Measurements from ENCODE around the gene DIPK1A. TPM values are rescaled to one million over a fixed set of nuclear protein-coding genes. Genes with fewer than 3 reads are reported as not detected.

The DIPK1A gene
- total RNA-seq, 1 experiment from 2014 or later, result 1.2 TPM

DNA sequence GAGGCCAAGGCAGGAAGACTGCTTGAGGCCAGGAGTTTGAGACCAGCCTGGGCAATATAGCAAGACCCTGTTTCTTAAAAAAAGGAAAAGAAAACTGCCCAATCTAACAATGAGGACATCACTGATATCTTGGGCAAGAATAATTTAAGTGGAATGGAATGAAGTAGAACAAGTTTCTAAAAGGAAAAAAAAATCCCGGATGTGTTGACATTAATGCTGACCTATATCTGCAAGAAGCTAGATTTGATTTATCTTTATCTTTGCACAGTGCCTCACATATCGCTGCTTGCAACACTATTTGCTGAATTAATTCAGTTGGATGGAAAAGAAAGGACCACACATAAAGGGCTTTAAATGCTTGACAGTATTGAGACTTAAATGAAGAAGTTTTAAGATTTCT is 27.8 kb downstream of the DIPK1A start:
- H3K4me3 ChIP-seq (ENCODE audit: low read depth in 2 of 2, low read length in 2 of 2), result no peak overlapping the region
- ChIA-PET POLR2A (no interaction called here), CTCF (no interaction called here)
- DNase-seq (ENCODE audit: low read depth, low spot score) (no peak), ATAC-seq (no peak)
- no peak overlapping the region for H3K27ac ChIP-seq (ENCODE audit: low read length)
- in situ Hi-C loops (cut with HindIII; ENCODE audit: low pct_unique_long_range_greater_than_20kb, low sequenced_read_pairs) (no loop called here), intact Hi-C loops (cut with micrococcal nuclease; ENCODE audit: unreplicated experiment) (no loop called here)
- no peaks in the 10 kb centered on the region for H3K27me3 ChIP-seq (ENCODE audit: control insufficient read depth, insufficient read depth, low read length)
- TF ChIP-seq, protein P1, sequence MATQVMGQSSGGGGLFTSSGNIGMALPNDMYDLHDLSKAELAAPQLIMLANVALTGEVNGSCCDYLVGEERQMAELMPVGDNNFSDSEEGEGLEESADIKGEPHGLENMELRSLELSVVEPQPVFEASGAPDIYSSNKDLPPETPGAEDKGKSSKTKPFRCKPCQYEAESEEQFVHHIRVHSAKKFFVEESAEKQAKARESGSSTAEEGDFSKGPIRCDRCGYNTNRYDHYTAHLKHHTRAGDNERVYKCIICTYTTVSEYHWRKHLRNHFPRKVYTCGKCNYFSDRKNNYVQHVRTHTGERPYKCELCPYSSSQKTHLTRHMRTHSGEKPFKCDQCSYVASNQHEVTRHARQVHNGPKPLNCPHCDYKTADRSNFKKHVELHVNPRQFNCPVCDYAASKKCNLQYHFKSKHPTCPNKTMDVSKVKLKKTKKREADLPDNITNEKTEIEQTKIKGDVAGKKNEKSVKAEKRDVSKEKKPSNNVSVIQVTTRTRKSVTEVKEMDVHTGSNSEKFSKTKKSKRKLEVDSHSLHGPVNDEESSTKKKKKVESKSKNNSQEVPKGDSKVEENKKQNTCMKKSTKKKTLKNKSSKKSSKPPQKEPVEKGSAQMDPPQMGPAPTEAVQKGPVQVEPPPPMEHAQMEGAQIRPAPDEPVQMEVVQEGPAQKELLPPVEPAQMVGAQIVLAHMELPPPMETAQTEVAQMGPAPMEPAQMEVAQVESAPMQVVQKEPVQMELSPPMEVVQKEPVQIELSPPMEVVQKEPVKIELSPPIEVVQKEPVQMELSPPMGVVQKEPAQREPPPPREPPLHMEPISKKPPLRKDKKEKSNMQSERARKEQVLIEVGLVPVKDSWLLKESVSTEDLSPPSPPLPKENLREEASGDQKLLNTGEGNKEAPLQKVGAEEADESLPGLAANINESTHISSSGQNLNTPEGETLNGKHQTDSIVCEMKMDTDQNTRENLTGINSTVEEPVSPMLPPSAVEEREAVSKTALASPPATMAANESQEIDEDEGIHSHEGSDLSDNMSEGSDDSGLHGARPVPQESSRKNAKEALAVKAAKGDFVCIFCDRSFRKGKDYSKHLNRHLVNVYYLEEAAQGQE (IDR thresholded peaks at IDR 0.05; ENCODE audit: insufficient read depth in 1 of 2, low read depth in 2 of 2, low read length in 1 of 2), result no peak
- TF ChIP-seq CTCF (IDR thresholded peaks at IDR 0.05) (no peak), SIN3A (IDR thresholded peaks at IDR 0.05; ENCODE audit: borderline replicate concordance, insufficient read depth, low read depth, low read length) (no peak), POLR2AphosphoS5 (IDR thresholded peaks at IDR 0.05; ENCODE audit: low read depth, low read length) (no peak), TCF7L2 (IDR thresholded peaks at IDR 0.05; ENCODE audit: low read depth, low read length) (no peak)
- no peaks in the 10 kb centered on the region for H3K4me1 ChIP-seq (ENCODE audit: control insufficient read depth, insufficient read depth, low read length)
- no peaks in the 10 kb centered on the region for H3K36me3 ChIP-seq (ENCODE audit: control insufficient read depth, insufficient read depth, low read length)
- H3K9me3 ChIP-seq (ENCODE audit: control insufficient read depth, insufficient read depth, low read depth, low read length), result no peaks in the 10 kb centered on the region
- no TSS peak for BruUV-seq (replicated peaks)

- Histone ChIP-seq H3K27ac (ENCODE audit: low read length) (no peak overlapping the region), H3K27me3 (ENCODE audit: control insufficient read depth, insufficient read depth, low read length) (no peaks in the 10 kb centered on the region), H3K36me3 (ENCODE audit: control insufficient read depth, insufficient read depth, low read length) (no peaks in the 10 kb centered on the region), H3K4me1 (ENCODE audit: control insufficient read depth, insufficient read depth, low read length) (no peaks in the 10 kb centered on the region), H3K4me3 (ENCODE audit: low read depth in 2 of 2, low read length in 2 of 2) (no peak overlapping the region), H3K9me3 (ENCODE audit: control insufficient read depth, insufficient read depth, low read depth, low read length) (no peaks in the 10 kb centered on the region)
- TF ChIP-seq CTCF (IDR thresholded peaks at IDR 0.05), result no peak
- TF ChIP-seq TCF7L2 (IDR thresholded peaks at IDR 0.05; ENCODE audit: low read depth, low read length), result no peak
- no peak for TF ChIP-seq SIN3A (IDR thresholded peaks at IDR 0.05; ENCODE audit: borderline replicate concordance, insufficient read depth, low read depth, low read length)
- TF ChIP-seq POLR2AphosphoS5 (IDR thresholded peaks at IDR 0.05; ENCODE audit: low read depth, low read length), result no peak
- TF ChIP-seq, protein P1 (IDR thresholded peaks at IDR 0.05; ENCODE audit: insufficient read depth in 1 of 2, low read depth in 2 of 2, low read length in 1 of 2), result no peak
- ATAC-seq, result no peak
- no TSS peak for BruUV-seq (replicated peaks)
- no peak for DNase-seq (ENCODE audit: low read depth, low spot score)
- POLR2A ChIA-PET, result no interaction called here
- CTCF ChIA-PET, result no interaction called here
- intact Hi-C loops (cut with micrococcal nuclease; ENCODE audit: unreplicated experiment), result no loop called here
- in situ Hi-C loops (cut with HindIII; ENCODE audit: low pct_unique_long_range_greater_than_20kb, low sequenced_read_pairs), result no loop called here
Measured at GRCh38 chr1:92931691-92932090, 29.6 kb downstream of the DIPK1A start.

Data from Panc1 (cell line).